IMR-90 (cell line): ENCODE results near the gene VWCE.
"Not testable (repeated sequence)": the region's sequence is repeated elsewhere in the genome, so short reads cannot be mapped to it uniquely, and the experiment has no call there.

ENCODE experiments used
- CEBPB ChIP-seq: IDR thresholded peaks from 2 replicates; pipeline ENCODE4 v1.6.1; 2012; ENCODE audit warnings: low read depth, low read length, improper control_type of control experiment
- FOS ChIP-seq: fragments of 150-350 bp; IDR thresholded peaks from 2 replicates; pipeline ENCODE4 v1.6.1; 2016; ENCODE audit warnings: low read depth, low read length
- MAZ ChIP-seq: IDR thresholded peaks from 2 replicates; pipeline ENCODE4 v1.6.1; 2012; ENCODE audit warnings: low read depth, mild to moderate bottlenecking, low read length, improper control_type of control experiment, moderate library complexity, borderline replicate concordance
- MXI1 ChIP-seq: IDR thresholded peaks from 2 replicates; pipeline ENCODE4 v1.6.1; 2012; ENCODE audit warnings: low read depth, mild to moderate bottlenecking, low read length, moderate library complexity, borderline replicate concordance
- NFE2L2 ChIP-seq: fragments of 150-350 bp; IDR thresholded peaks from 2 replicates; pipeline ENCODE4 v1.6.1; 2016; ENCODE audit warnings: low read depth, mild to moderate bottlenecking, low read length
- POLR2A ChIP-seq: IDR thresholded peaks from 2 replicates; pipeline ENCODE4 v1.6.1; 2012; ENCODE audit warnings: mild to moderate bottlenecking, low read depth, low read length
- RAD21 ChIP-seq: IDR thresholded peaks from 2 replicates; pipeline ENCODE4 v1.6.1; 2012; ENCODE audit warnings: low read length, improper control_type of control experiment
- RCOR1 ChIP-seq: IDR thresholded peaks from 2 replicates; pipeline ENCODE4 v1.6.1; 2012; ENCODE audit warnings: mild to moderate bottlenecking, low read length, improper control_type of control experiment; ENCODE audit not compliant: insufficient replicate concordance
- RFX5 ChIP-seq: IDR thresholded peaks from 2 replicates; pipeline ENCODE4 v1.8.0; 2012; ENCODE audit warnings: low read depth, mild to moderate bottlenecking, low read length, moderate library complexity
- SMC3 ChIP-seq: fragments of 150-350 bp; IDR thresholded peaks from 2 replicates; pipeline ENCODE4 v1.6.1; 2016; ENCODE audit warnings: low read depth, mild to moderate bottlenecking, antibody characterized with exemption, low read length, moderate library complexity
- TF ChIP-seq, protein P1 (sequence below): conservative IDR thresholded peaks from 2 replicates; pipeline ENCODE4 v1.5.1; 2012; ENCODE audit warnings: mild to moderate bottlenecking, low read depth, low read length, improper control_type of control experiment
- TF ChIP-seq, protein P2 (sequence below): fragments of 150-350 bp; IDR thresholded peaks from 2 replicates; pipeline ENCODE4 v1.6.1; 2017; ENCODE audit warnings: mild to moderate bottlenecking, antibody characterized with exemption, low read length, low read depth
- TF ChIP-seq, protein P3 (sequence below): fragments of 150-350 bp; IDR thresholded peaks from 2 replicates; pipeline ENCODE4 v1.6.1; 2016; ENCODE audit warnings: low read depth, mild to moderate bottlenecking, low read length, moderate library complexity, borderline replicate concordance

DNA sequence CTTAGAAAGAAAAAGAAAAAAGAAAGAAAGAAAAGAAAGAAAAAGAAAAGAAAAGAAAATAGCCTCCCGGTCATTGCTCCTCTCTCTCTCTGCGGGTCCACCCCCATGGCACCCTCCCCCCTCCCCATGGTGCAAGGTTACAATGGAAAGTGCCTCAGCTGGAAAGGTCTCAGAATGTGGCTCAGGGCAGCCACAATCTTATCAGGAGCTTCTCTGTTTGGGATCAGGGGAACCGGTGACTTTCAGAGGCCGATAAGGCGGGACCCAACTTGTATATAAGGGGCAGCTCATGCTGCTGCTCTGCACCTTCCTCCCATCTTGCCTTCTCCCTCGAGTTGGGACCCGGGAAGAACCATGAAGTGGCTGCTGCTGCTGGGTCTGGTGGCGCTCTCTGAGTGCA is 73.1 kb downstream of the VWCE start, which contains the start of gene PGA4:
- TF ChIP-seq, protein P1, sequence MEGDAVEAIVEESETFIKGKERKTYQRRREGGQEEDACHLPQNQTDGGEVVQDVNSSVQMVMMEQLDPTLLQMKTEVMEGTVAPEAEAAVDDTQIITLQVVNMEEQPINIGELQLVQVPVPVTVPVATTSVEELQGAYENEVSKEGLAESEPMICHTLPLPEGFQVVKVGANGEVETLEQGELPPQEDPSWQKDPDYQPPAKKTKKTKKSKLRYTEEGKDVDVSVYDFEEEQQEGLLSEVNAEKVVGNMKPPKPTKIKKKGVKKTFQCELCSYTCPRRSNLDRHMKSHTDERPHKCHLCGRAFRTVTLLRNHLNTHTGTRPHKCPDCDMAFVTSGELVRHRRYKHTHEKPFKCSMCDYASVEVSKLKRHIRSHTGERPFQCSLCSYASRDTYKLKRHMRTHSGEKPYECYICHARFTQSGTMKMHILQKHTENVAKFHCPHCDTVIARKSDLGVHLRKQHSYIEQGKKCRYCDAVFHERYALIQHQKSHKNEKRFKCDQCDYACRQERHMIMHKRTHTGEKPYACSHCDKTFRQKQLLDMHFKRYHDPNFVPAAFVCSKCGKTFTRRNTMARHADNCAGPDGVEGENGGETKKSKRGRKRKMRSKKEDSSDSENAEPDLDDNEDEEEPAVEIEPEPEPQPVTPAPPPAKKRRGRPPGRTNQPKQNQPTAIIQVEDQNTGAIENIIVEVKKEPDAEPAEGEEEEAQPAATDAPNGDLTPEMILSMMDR = not testable (repeated sequence)
- TF ChIP-seq, protein P2, sequence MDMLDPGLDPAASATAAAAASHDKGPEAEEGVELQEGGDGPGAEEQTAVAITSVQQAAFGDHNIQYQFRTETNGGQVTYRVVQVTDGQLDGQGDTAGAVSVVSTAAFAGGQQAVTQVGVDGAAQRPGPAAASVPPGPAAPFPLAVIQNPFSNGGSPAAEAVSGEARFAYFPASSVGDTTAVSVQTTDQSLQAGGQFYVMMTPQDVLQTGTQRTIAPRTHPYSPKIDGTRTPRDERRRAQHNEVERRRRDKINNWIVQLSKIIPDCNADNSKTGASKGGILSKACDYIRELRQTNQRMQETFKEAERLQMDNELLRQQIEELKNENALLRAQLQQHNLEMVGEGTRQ = not testable (repeated sequence)
- TF ChIP-seq RFX5, POLR2A, RAD21, MXI1, SMC3, MAZ, RCOR1, NFE2L2, CEBPB, FOS: not testable (repeated sequence)
- TF ChIP-seq, protein P3, sequence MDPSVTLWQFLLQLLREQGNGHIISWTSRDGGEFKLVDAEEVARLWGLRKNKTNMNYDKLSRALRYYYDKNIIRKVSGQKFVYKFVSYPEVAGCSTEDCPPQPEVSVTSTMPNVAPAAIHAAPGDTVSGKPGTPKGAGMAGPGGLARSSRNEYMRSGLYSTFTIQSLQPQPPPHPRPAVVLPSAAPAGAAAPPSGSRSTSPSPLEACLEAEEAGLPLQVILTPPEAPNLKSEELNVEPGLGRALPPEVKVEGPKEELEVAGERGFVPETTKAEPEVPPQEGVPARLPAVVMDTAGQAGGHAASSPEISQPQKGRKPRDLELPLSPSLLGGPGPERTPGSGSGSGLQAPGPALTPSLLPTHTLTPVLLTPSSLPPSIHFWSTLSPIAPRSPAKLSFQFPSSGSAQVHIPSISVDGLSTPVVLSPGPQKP = not testable (repeated sequence)
